WI38 (cell line): ENCODE results near the gene UNC13D.

Source experiments
- H3K4me3 ChIP-seq: 2 replicates; pipeline ENCODE4 v1.5.1; 2011; ENCODE audit warnings: low read depth, mild to moderate bottlenecking, control low read depth, low read length
- CTCF ChIP-seq: IDR thresholded peaks from 2 replicates; pipeline ENCODE4 v1.5.1; 2012; ENCODE audit warnings: low read depth, mild to moderate bottlenecking, control low read depth, low read length

The UNC13D gene

DNA sequence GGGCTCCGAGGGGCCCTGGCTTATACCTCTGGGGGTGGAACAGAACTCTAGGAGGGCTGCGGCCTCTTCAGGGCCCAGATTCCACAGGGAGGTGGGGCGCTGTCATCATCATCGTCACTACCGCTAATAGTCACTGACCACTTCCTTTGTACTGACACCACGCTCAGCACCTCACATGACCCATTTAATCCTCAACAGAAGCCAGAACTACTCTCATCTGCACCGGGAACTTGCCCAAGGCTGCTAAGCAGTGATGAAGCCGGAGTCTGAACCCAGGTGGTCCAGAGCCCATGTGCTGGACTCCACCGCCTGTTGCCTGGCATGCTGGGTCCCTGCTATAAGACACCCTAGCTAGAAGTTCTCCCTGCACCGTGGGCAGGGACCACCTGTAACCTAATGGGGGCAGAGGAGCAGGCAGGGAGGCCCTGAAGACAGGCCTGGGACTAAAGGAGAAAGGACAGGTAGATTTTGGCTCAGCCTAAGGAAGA lies 12.0 kb downstream of the UNC13D start:
- TF ChIP-seq CTCF: no peak
- H3K4me3 ChIP-seq: no peak overlapping the region

DNA sequence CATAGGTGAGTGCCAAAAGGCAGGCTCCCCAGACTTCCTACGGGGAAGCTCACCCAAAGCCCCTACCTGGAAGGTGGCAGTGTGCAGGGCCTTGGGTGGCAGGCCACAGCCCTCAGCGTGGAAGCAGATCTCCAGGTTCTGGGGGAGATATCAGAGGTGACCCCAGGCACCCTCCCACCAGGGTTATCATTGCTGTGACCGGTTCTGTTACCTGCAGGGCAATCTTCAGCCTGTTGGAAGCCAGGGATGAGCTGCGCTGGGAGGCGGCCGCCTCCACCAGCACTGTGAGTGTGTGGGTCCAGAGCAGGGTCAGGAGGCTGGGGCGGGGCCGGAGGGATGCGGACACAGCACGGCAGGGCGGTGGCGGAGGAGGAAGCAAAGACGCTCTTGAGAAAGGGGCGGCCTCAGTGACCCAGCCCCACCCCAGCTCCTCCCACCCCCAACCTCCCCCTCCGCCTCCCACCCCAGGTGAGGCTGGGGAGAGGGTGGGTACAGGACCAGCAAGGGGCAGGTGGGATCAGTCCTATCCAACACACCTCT lies 13.1 kb downstream of the UNC13D start:
- H3K4me3 ChIP-seq: no peak overlapping the region
- no peak for TF ChIP-seq CTCF

DNA sequence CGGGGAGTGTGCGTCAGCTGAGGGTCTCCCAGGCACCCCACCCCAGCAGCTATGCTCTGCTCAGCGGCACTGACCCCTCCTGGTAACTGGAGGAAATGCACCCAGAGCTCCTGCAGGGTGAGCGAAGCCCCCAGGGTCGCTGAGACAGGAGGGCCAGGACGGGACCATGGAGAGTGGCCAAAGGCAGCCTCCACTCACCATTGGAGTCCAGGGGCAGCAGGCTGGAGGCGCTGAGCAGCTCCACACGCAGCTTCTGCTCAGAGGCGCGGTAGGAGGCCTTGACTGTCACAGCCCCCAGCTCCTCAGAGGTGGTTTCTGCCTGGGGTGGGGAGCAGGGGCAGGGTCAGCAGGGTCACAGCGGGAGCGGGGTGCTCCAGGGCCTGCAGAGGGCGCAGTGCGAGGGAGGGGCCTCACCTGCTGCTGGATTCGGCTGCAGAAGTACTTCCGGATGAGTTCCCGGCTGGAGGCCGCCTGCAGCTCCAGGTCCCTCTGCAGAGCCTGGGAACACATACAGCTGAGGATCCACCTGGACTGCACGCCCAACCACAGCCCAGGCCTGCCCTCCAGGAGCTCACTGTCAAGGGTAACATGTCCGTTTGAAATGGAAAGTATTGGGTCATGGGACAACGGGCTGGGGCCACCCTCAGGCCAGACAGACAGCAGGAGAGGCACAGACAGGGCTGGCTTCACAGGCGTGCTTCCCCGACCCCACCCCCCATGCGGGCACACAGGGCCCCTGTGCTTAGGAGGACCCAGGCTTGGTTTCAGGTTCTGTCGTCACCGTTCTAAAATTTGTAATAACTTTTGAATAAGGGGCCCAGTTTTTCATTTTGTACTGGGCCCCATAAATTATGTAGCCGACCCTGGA lies 13.8 kb downstream of the UNC13D start:
- peak; percentile 61 for TF ChIP-seq CTCF
- no peak overlapping the region for H3K4me3 ChIP-seq

GRCh38 chr17:75829747-75830146 lies 14.5 kb downstream of the UNC13D start:
- TF ChIP-seq CTCF: no peak
- H3K4me3 ChIP-seq: no peak overlapping the region

DNA sequence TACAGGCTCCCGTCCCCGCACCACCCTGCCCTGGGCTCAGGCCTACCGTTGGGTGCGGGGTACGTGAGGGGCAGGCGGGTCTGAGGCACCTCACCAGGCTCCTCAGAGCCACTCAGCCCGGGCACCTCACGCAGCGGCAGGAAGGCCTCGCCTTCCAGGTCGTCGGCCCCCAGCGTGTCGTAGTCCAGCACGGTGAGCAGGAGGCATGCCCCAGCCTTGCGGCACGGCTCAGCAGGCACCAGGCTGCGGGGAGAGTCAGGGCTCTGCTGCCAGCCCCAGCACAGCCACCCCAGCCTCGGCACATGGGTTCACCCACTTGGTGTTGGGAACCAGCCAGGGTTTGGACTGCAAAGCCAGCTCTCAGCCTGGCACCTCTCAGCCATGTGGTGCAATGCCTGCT lies 15.5 kb downstream of the UNC13D start:
- TF ChIP-seq CTCF: no peak

GRCh38 chr17:75828076-75828400 lies 16.2 kb downstream of the UNC13D start:
- TF ChIP-seq CTCF: no peak
- H3K4me3 ChIP-seq: no peak overlapping the region

More for the DNA sequence above, 15.5 kb downstream of the UNC13D start:
- H3K4me3 ChIP-seq: no peak overlapping the region
